HEK293T (cell line): ENCODE results near the gene C6.

ENCODE experiments used
- CTCF ChIA-PET: fragments of 350-600 bp; formaldehyde crosslinking; extraction: SDS; loops from one replicate; lab custom pipeline; 2021; ENCODE audit warnings: antibody characterized with exemption, inconsistent platforms; lab: Yijun Ruan, JAX
- POLR2A ChIA-PET: fragments of 350-600 bp; formaldehyde crosslinking; extraction: SDS; loops from one replicate; lab custom pipeline; 2020; ENCODE audit warnings: antibody characterized with exemption, inconsistent platforms; lab: Yijun Ruan, JAX
- DNase-seq: peaks from one replicate; pipeline ENCODE4 v3.0.0; 2012; ENCODE audit warnings: mixed read lengths; ENCODE audit errors: extremely low spot score
- ARNT ChIP-seq: fragments of 450-650 bp; IDR thresholded peaks from 2 replicates; pipeline ENCODE4 v1.6.1; 2017; ENCODE audit warnings: mild to moderate bottlenecking
- BHLHE40 ChIP-seq: fragments of 450-650 bp; IDR thresholded peaks from 2 replicates; pipeline ENCODE4 v1.6.1; 2016; ENCODE audit warnings: mild to moderate bottlenecking, moderate library complexity, borderline replicate concordance
- CTBP1 ChIP-seq: fragments of 450-650 bp; IDR thresholded peaks from 2 replicates; pipeline ENCODE4 v1.6.1; 2016; ENCODE audit warnings: borderline replicate concordance
- ELF4 ChIP-seq: fragments of 450-650 bp; IDR thresholded peaks from 2 replicates; pipeline ENCODE4 v1.6.1; 2017; ENCODE audit warnings: antibody characterized with exemption
- FOXA1 ChIP-seq: fragments of 450-650 bp; IDR thresholded peaks from 2 replicates; pipeline ENCODE4 v1.6.1; 2016; ENCODE audit warnings: mild to moderate bottlenecking
- FOXK2 ChIP-seq: fragments of 450-650 bp; IDR thresholded peaks from 2 replicates; pipeline ENCODE4 v1.6.1; 2016; ENCODE audit warnings: mild to moderate bottlenecking
- FOXM1 ChIP-seq: fragments of 450-650 bp; IDR thresholded peaks from 2 replicates; pipeline ENCODE4 v1.6.1; 2017; ENCODE audit warnings: mild to moderate bottlenecking, borderline replicate concordance
- HDGF ChIP-seq: fragments of 450-650 bp; IDR thresholded peaks from 2 replicates; pipeline ENCODE4 v1.6.1; 2017; ENCODE audit warnings: antibody characterized with exemption, borderline replicate concordance
- L3MBTL2 ChIP-seq: fragments of 450-650 bp; conservative IDR thresholded peaks from 2 replicates; pipeline ENCODE4 v1.6.1; 2016; ENCODE audit warnings: mild to moderate bottlenecking
- LEF1 ChIP-seq: fragments of 450-650 bp; IDR thresholded peaks from 2 replicates; pipeline ENCODE4 v1.6.1; 2017; ENCODE audit warnings: mild to moderate bottlenecking, borderline replicate concordance
- NFRKB ChIP-seq: fragments of 450-650 bp; IDR thresholded peaks from 2 replicates; pipeline ENCODE4 v1.6.1; 2016; ENCODE audit warnings: mild to moderate bottlenecking, moderate library complexity
- PKNOX1 ChIP-seq: fragments of 450-650 bp; IDR thresholded peaks from 2 replicates; pipeline ENCODE4 v1.6.1; 2016
- SP1 ChIP-seq: fragments of 450-650 bp; IDR thresholded peaks from 2 replicates; pipeline ENCODE4 v1.6.1; 2017
- SUZ12 ChIP-seq: fragments of 450-650 bp; IDR thresholded peaks from 2 replicates; pipeline ENCODE4 v1.6.1; 2016; ENCODE audit warnings: mild to moderate bottlenecking
- TARDBP ChIP-seq: fragments of 450-650 bp; IDR thresholded peaks from 2 replicates; pipeline ENCODE4 v1.6.1; 2016
- ZNF384 ChIP-seq: fragments of 450-650 bp; IDR thresholded peaks from 2 replicates; pipeline ENCODE4 v1.6.1; 2016

Gene C6

DNA sequence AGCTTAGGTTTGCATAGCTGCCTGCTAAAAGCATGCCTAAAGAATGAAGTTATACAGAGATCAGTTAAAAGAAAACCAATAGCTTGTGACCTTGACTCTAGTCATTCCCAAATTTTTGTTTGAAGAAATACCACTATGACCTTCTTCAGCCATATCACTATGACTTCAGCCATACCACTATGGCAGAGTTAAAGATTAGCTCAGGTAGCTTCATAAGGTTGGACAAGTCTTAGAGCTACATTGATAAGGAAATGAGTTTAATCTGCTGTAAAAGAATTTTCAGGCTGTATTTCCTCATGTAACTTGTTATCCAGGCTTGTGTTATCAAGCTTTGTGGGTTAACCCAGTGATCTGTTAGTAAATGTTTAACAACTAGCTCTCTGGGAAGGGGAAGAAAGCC is 30.7 kb downstream of the C6 start:
- DNase-seq = no peak
- TF ChIP-seq PKNOX1 (no peak), NFRKB (no peak), SP1 (no peak), L3MBTL2 (no peak), FOXK2 (no peak), ZNF384 (no peak)
- CTCF ChIA-PET = no interaction called here
- POLR2A ChIA-PET = no interaction called here

GRCh38 chr5:41181691-41182564 is 31.4 kb downstream of the C6 start:
- ChIA-PET CTCF (no interaction called here), POLR2A (no interaction called here)
- no peak for DNase-seq
- no peak for TF ChIP-seq ZNF384
- TF ChIP-seq LEF1 = no peak
- TF ChIP-seq HDGF = no peak
- TF ChIP-seq PKNOX1 = no peak
- TF ChIP-seq BHLHE40 = no peak
- TF ChIP-seq SP1 = no peak
- TF ChIP-seq ELF4 = no peak

DNA sequence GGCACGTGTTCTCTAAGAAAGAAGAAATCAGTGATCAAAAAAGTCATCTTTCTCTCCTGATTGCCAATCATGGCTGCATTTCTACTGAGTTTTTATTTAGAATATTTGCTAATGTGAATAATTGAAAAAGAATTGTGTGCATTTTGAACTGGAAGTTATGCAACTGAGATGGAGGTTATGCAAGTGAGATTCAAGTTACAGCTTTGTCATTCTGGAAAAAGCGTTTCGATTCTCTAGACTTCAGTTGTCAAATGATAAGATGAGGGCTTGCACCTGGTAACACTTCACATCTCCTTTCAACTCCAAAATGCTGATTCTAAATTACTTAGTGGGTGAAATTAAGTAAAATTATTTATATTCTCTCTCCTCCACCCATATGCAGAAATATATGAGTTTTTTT is 36.4 kb downstream of the C6 start:
- POLR2A ChIA-PET = no interaction called here
- DNase-seq = no peak
- TF ChIP-seq SUZ12 = no peak
- TF ChIP-seq TARDBP = no peak
- TF ChIP-seq LEF1 = no peak
- TF ChIP-seq ELF4 = no peak
- TF ChIP-seq CTBP1 = no peak
- TF ChIP-seq ZNF384 = no peak
- TF ChIP-seq FOXA1 = no peak
- TF ChIP-seq PKNOX1 = no peak
- no peak for TF ChIP-seq L3MBTL2
- no peak for TF ChIP-seq NFRKB
- no peak for TF ChIP-seq FOXK2
- TF ChIP-seq BHLHE40 = no peak
- CTCF ChIA-PET = no interaction called here

- POLR2A ChIA-PET = no interaction called here
- no peak for DNase-seq
- TF ChIP-seq ARNT (no peak), PKNOX1 (no peak), SUZ12 (no peak), ELF4 (no peak), FOXK2 (no peak), FOXA1 (no peak), L3MBTL2 (no peak), BHLHE40 (no peak), NFRKB (no peak), ZNF384 (no peak), HDGF (no peak), TARDBP (no peak), FOXM1 (no peak), CTBP1 (no peak), LEF1 (no peak), SP1 (no peak)
- CTCF ChIA-PET = no interaction called here
Observed at GRCh38 chr5:41172012-41172411, 41.3 kb downstream of the C6 start.

GRCh38 chr5:41161271-41161670 is 52.1 kb downstream of the C6 start:
- CTCF ChIA-PET = interaction anchor here (0.5 kb wide), 1 partner anchor 845 kb away, joined by 3 read pairs; no protein-coding TSS in a partner anchor
- no peak for DNase-seq

More at GRCh38 chr5:41161271-41161670, 52.1 kb downstream of the C6 start:
- POLR2A ChIA-PET = no interaction called here
- TF ChIP-seq BHLHE40 (no peak), FOXM1 (no peak), FOXK2 (no peak), ELF4 (no peak), SP1 (no peak), PKNOX1 (no peak), HDGF (no peak), TARDBP (no peak), ZNF384 (no peak), ARNT (no peak), SUZ12 (no peak), L3MBTL2 (no peak), LEF1 (no peak)
